Caco-2 (cell line): ENCODE measurements around the gene TMC5. TPM values are rescaled to one million over a fixed set of nuclear protein-coding genes. Genes with fewer than 3 reads are reported as not detected.

Experiments
- BruUV-seq: library from RNA; stranded (reverse); fragments of 400-500 nt; replicated peaks from 2 replicates; lab custom pipeline; 2021; lab: Mats Ljungman, UMichigan
- CTCF ChIA-PET: fragments of 300-600 bp; sonication (Branson Sonifier 250); formaldehyde crosslinking; loops from one replicate; lab custom pipeline; 2022; ENCODE audit warnings: antibody characterized with exemption; lab: Charles Lee
- POLR2A ChIA-PET: fragments of 300-600 bp; sonication (Branson Sonifier 250); formaldehyde crosslinking; loops from one replicate; lab custom pipeline; 2022; ENCODE audit warnings: antibody characterized with exemption; lab: Charles Lee
- DNase-seq, 2 experiments: peaks; one replicate each; pipeline versions ENCODE4 v3.0.0 to v3.0.0-alpha.2; 2020 to 2022
- H3K27me3 ChIP-seq: replicated peaks from 2 replicates; pipeline ENCODE4 v1.6.0; 2011; ENCODE audit warnings: low read length; ENCODE audit not compliant: control insufficient read depth, insufficient read depth
- H3K36me3 ChIP-seq: 2 replicates; pipeline ENCODE4 v1.5.1; 2011; ENCODE audit warnings: low read length; ENCODE audit not compliant: control insufficient read depth, insufficient read depth
- H3K4me1 ChIP-seq: fragments of 250-450 bp; sonication (Bioruptor Pico); 2 replicates; pipeline ENCODE4 v1.5.1; 2020; ENCODE audit warnings: mild to moderate bottlenecking
- H3K4me3 ChIP-seq: 2 replicates; pipeline ENCODE4 v1.5.1; 2011; ENCODE audit warnings: low read depth, mild to moderate bottlenecking, control low read depth, low read length
- H3K9me3 ChIP-seq: fragments of 250-450 bp; sonication (Bioruptor Pico); 2 replicates; pipeline ENCODE4 v1.5.1; 2020; ENCODE audit warnings: mild to moderate bottlenecking, moderate library complexity
- H3K27ac Mint-ChIP-seq: one replicate; pipeline ENCODE4 v1.8.0; 2022; ENCODE audit warnings: mixed read lengths; ENCODE audit not compliant: unreplicated experiment
- H3K27me3 Mint-ChIP-seq: one replicate; pipeline ENCODE4 v1.8.0; 2022; ENCODE audit warnings: mixed read lengths; ENCODE audit not compliant: insufficient read depth, unreplicated experiment
- H3K36me3 Mint-ChIP-seq: one replicate; pipeline ENCODE4 v1.8.0; 2022; ENCODE audit warnings: mild to moderate bottlenecking, mixed read lengths; ENCODE audit not compliant: insufficient read depth, unreplicated experiment
- H3K4me1 Mint-ChIP-seq: one replicate; pipeline ENCODE4 v1.8.0; 2022; ENCODE audit warnings: low read depth, mixed read lengths; ENCODE audit not compliant: unreplicated experiment
- H3K4me3 Mint-ChIP-seq: one replicate; pipeline ENCODE4 v1.8.0; 2022; ENCODE audit warnings: mild to moderate bottlenecking, moderate library complexity, mixed read lengths; ENCODE audit not compliant: unreplicated experiment
- H3K9me3 Mint-ChIP-seq: one replicate; pipeline ENCODE4 v1.8.0; 2022; ENCODE audit warnings: mixed read lengths; ENCODE audit not compliant: unreplicated experiment
- CTCF ChIP-seq, 2 experiments: fragments of 200-600 bp in 1 of 2; IDR thresholded peaks; 1 replicate in 1 of 2; 2 replicates in 1 of 2; pipeline versions ENCODE4 v1.5.1 to v1.8.0; 2011 to 2022; ENCODE audit warnings: antibody characterized with exemption in 1 of 2, control low read depth in 1 of 2, inconsistent platforms in 1 of 2, low read depth in 1 of 2, low read length in 1 of 2, mild to moderate bottlenecking in 1 of 2, moderate library complexity in 1 of 2; ENCODE audit not compliant: insufficient read depth in 1 of 2, severe bottlenecking in 1 of 2, unreplicated experiment in 1 of 2
- intact Hi-C: fragments of 100-400 bp; cut with micrococcal nuclease; formaldehyde crosslinking; loops from one replicate; pipeline ENCODE4 v1.10.0; 2022; ENCODE audit not compliant: unreplicated experiment
- total RNA-seq: library from RNA; stranded (reverse); gene quantifications from 2 replicates; pipeline ENCODE4 v1.2.3, GENCODE V29; 2022

Gene TMC5
- total RNA-seq, 1 experiment from 2014 or later: 2.3 TPM

GRCh38 chr16:19522397-19522732 is 104.7 kb downstream of the TMC5 start:
- POLR2A ChIA-PET: no interaction called here
- intact Hi-C loops: loop anchor here (2.0 kb wide), 1 partner anchor 732 kb away; the partner anchor contains the start of gene RPS15A
- H3K4me1 Mint-ChIP-seq: peaks cover 11% of the 10 kb centered on the region
- DNase-seq: no peak
- CTCF ChIA-PET: no interaction called here
- H3K9me3 ChIP-seq: no peaks in the 10 kb centered on the region
- no peaks in the 10 kb centered on the region for H3K9me3 Mint-ChIP-seq
- H3K4me3 ChIP-seq: peak overlapping the region; percentile 82
- TF ChIP-seq CTCF (IDR thresholded peaks at IDR 0.05; ENCODE audit: insufficient read depth in 1 of 2, low read depth in 1 of 2, low read length in 1 of 2, severe bottlenecking in 1 of 2, unreplicated experiment in 1 of 2): no peak
- H3K27me3 Mint-ChIP-seq: no peaks in the 10 kb centered on the region
- H3K36me3 Mint-ChIP-seq: peaks cover 12% of the 10 kb centered on the region
- no peaks in the 10 kb centered on the region for H3K36me3 ChIP-seq
- no peaks in the 10 kb centered on the region for H3K27me3 ChIP-seq
- H3K27ac Mint-ChIP-seq: peak overlapping the region; percentile 93
- no TSS peak for BruUV-seq
- H3K4me3 Mint-ChIP-seq: peak overlapping the region; percentile 79
- peaks cover 11% of the 10 kb centered on the region; the same call in 1 of the 2 replicates for H3K4me1 ChIP-seq

- no peak for TF ChIP-seq CTCF (IDR thresholded peaks at IDR 0.05; ENCODE audit: insufficient read depth in 1 of 2, low read depth in 1 of 2, low read length in 1 of 2, severe bottlenecking in 1 of 2, unreplicated experiment in 1 of 2)
- Histone ChIP-seq H3K9me3 (no peaks in the 10 kb centered on the region), H3K4me1 (peaks cover 11% of the 10 kb centered on the region; the same call in 1 of the 2 replicates), H3K4me3 (no peak overlapping the region), H3K27me3 (no peaks in the 10 kb centered on the region), H3K36me3 (no peaks in the 10 kb centered on the region)
- no peak for DNase-seq
- Mint-ChIP-seq H3K27ac (no peak overlapping the region), H3K9me3 (no peaks in the 10 kb centered on the region), H3K4me3 (peak overlapping the region; percentile 79), H3K4me1 (peaks cover 11% of the 10 kb centered on the region), H3K36me3 (peaks cover 12% of the 10 kb centered on the region), H3K27me3 (no peaks in the 10 kb centered on the region)
- POLR2A ChIA-PET: no interaction called here
- CTCF ChIA-PET: interaction anchor here (1.8 kb wide), 1 partner anchor 20 kb away, joined by 4 read pairs; no protein-coding TSS in a partner anchor
- intact Hi-C loops: loop anchor here (2.0 kb wide), 1 partner anchor 732 kb away; the partner anchor contains the start of gene RPS15A
- no TSS peak for BruUV-seq
Observed at GRCh38 chr16:19522760-19523159, 105.1 kb downstream of the TMC5 start.

- Mint-ChIP-seq H3K36me3 (peaks cover 12% of the 10 kb centered on the region), H3K4me3 (peak overlapping the region; percentile 79), H3K9me3 (no peaks in the 10 kb centered on the region), H3K4me1 (peaks cover 11% of the 10 kb centered on the region), H3K27ac (no peak overlapping the region), H3K27me3 (no peaks in the 10 kb centered on the region)
- no peak for TF ChIP-seq CTCF (IDR thresholded peaks at IDR 0.05; ENCODE audit: insufficient read depth in 1 of 2, low read depth in 1 of 2, low read length in 1 of 2, severe bottlenecking in 1 of 2, unreplicated experiment in 1 of 2)
- no peak overlapping the region for H3K4me3 ChIP-seq
- ChIA-PET POLR2A (no interaction called here), CTCF (interaction anchor here (1.8 kb wide), 1 partner anchor 21 kb away, joined by 4 read pairs; no protein-coding TSS in a partner anchor)
- no TSS peak for BruUV-seq
- no peak for DNase-seq
- no peaks in the 10 kb centered on the region for H3K27me3 ChIP-seq
- intact Hi-C loops: loop anchor here (2.0 kb wide), 1 partner anchor 732 kb away; the partner anchor contains the start of gene RPS15A
- H3K9me3 ChIP-seq: no peaks in the 10 kb centered on the region
- peaks cover 11% of the 10 kb centered on the region; the same call in 1 of the 2 replicates for H3K4me1 ChIP-seq
- no peaks in the 10 kb centered on the region for H3K36me3 ChIP-seq
Observed at GRCh38 chr16:19523184-19523558, 105.5 kb downstream of the TMC5 start.
